HepG2 (cell line): Measurements from ENCODE around the gene GIPC3. TPM values are rescaled to one million over a fixed set of nuclear protein-coding genes. Genes with fewer than 3 reads are reported as not detected.

ENCODE experiments used
- ATAC-seq: fragments of 200-7000 bp; cut with Tn5 transposase; 3 replicates; pipeline ENCODE4 v1.9.1; 2020; ENCODE audit warnings: mild to moderate bottlenecking, moderate library complexity
- BruUV-seq: library from RNA; stranded (reverse); fragments of 400-500 nt; replicated peaks from 2 replicates; lab custom pipeline; 2021; lab: Mats Ljungman, UMichigan
- CTCF ChIA-PET: fragments of 300-600 bp; formaldehyde crosslinking; extraction: SDS; loops from one replicate; lab custom pipeline; 2021; ENCODE audit warnings: low total read pairs, inconsistent platforms, low intra/inter-chr PET ratio; lab: Yijun Ruan, JAX
- POLR2A ChIA-PET: fragments of 350-600 bp; sonication (Branson Sonifier 250); formaldehyde crosslinking; loops from one replicate; lab custom pipeline; 2020; ENCODE audit warnings: antibody characterized with exemption, inconsistent platforms; lab: Yijun Ruan, JAX
- DNase-seq: peaks from one replicate; pipeline ENCODE4 v3.0.0-alpha.2; 2015; ENCODE audit warnings: low spot score
- FAIRE-seq: peaks from 3 replicates; lab custom pipeline; 2011; peaks lifted over from hg19 to GRCh38; lab: Jason Lieb, UNC
- H2AFZ ChIP-seq: one replicate; pipeline ENCODE4 v1.6.1; 2011; ENCODE audit warnings: low read length, inconsistent platforms
- H3K27ac ChIP-seq: fragments of 300-600 bp; 3 replicates; pipeline ENCODE4 v1.8.0; 2011; ENCODE audit warnings: mixed run types, mild to moderate bottlenecking, mixed read lengths, low read length, inconsistent platforms; ENCODE audit not compliant: insufficient read depth; ENCODE audit errors: extremely low read length
- H3K27me3 ChIP-seq, 2 experiments: fragments of 200-600 bp in 1 of 2; 2 replicates in 1 of 2; 3 replicates in 1 of 2; pipeline versions ENCODE4 v1.6.0 to v1.8.0; 2011; ENCODE audit warnings: low read length in 2 of 2, mild to moderate bottlenecking in 2 of 2, moderate library complexity in 2 of 2, inconsistent platforms in 1 of 2; ENCODE audit not compliant: insufficient read depth in 2 of 2, control insufficient read depth in 1 of 2
- H3K36me3 ChIP-seq, 2 experiments: fragments of 200-600 bp in 1 of 2; replicated peaks in 1 of 2; 2 replicates in 1 of 2; 3 replicates in 1 of 2; pipeline versions ENCODE4 v1.5.1 to v1.8.0; 2011; ENCODE audit warnings: low read length in 2 of 2, inconsistent platforms in 1 of 2; ENCODE audit not compliant: insufficient read depth in 2 of 2, control insufficient read depth in 1 of 2
- H3K4me1 ChIP-seq: 2 replicates; pipeline ENCODE4 v1.5.1; 2012; ENCODE audit warnings: low read length, inconsistent platforms; ENCODE audit not compliant: insufficient read depth
- H3K4me2 ChIP-seq: 2 replicates; pipeline ENCODE4 v1.6.0; 2011; ENCODE audit warnings: low read depth, low read length, inconsistent platforms
- H3K4me3 ChIP-seq, 3 experiments: fragments of 200-600 bp in 1 of 3; sonication (generic), shearing (Covaris generic) in 1 of 3; replicated peaks in 1 of 3; 2 replicates each; pipeline ENCODE4 v1.5.1; 2011 to 2016; ENCODE audit warnings: low read length in 3 of 3, inconsistent platforms in 2 of 3, low read depth in 2 of 3, mild to moderate bottlenecking in 2 of 3, control low read depth in 1 of 3, mixed read lengths in 1 of 3; ENCODE audit not compliant: insufficient read depth in 1 of 3
- H3K79me2 ChIP-seq: one replicate; pipeline ENCODE4 v1.6.1; 2011; ENCODE audit warnings: low read length, inconsistent platforms; ENCODE audit not compliant: insufficient read depth
- H3K9ac ChIP-seq: 2 replicates; pipeline ENCODE4 v1.6.0; 2011; ENCODE audit warnings: mild to moderate bottlenecking, low read depth, low read length, inconsistent platforms; ENCODE audit not compliant: insufficient read depth
- H3K9me3 ChIP-seq: 2 replicates; pipeline ENCODE4 v1.5.1; 2012; ENCODE audit warnings: mild to moderate bottlenecking, low read length
- H4K20me1 ChIP-seq: 2 replicates; pipeline ENCODE4 v1.6.0; 2011; ENCODE audit warnings: inconsistent platforms, mild to moderate bottlenecking, low read length, moderate library complexity; ENCODE audit not compliant: insufficient read depth
- DPF2 ChIP-seq: sonication (generic); formaldehyde crosslinking; IDR thresholded peaks from 2 replicates; pipeline ENCODE4 v1.4.0; 2020; ENCODE audit warnings: mild to moderate bottlenecking, low read depth, missing genetic modification reagents, borderline replicate concordance
- DR1 ChIP-seq: sonication (generic); formaldehyde crosslinking; IDR thresholded peaks from 2 replicates; pipeline ENCODE4 v1.8.0; 2021; ENCODE audit warnings: mild to moderate bottlenecking, missing genetic modification reagents, inconsistent platforms
- FOXJ3 ChIP-seq: sonication (generic); formaldehyde crosslinking; IDR thresholded peaks from 2 replicates; pipeline ENCODE4 v1.4.0; 2020; ENCODE audit warnings: missing genetic modification reagents, mild to moderate bottlenecking, borderline replicate concordance
- FUBP1 ChIP-seq: sonication (generic); formaldehyde crosslinking; IDR thresholded peaks from 2 replicates; pipeline ENCODE4 v1.5.1; 2020; ENCODE audit warnings: missing genetic modification reagents, mild to moderate bottlenecking, borderline replicate concordance
- MATR3 ChIP-seq: sonication (generic); formaldehyde crosslinking; IDR thresholded peaks from 2 replicates; pipeline ENCODE4 v1.4.0; 2020; ENCODE audit warnings: missing genetic modification reagents
- MEF2D ChIP-seq: sonication (generic); formaldehyde crosslinking; IDR thresholded peaks from 2 replicates; pipeline ENCODE4 v1.5.1; 2020; ENCODE audit warnings: mild to moderate bottlenecking, missing genetic modification reagents
- MXI1 ChIP-seq: IDR thresholded peaks from 3 replicates; pipeline ENCODE4 v1.6.1; 2012; ENCODE audit warnings: low read depth, low read length, inconsistent platforms, borderline replicate concordance
- NAIF1 ChIP-seq: sonication (generic); formaldehyde crosslinking; IDR thresholded peaks from 2 replicates; pipeline ENCODE4 v1.5.0; 2020; ENCODE audit warnings: mild to moderate bottlenecking, missing genetic modification reagents, borderline replicate concordance
- NCOA5 ChIP-seq: sonication (generic); formaldehyde crosslinking; IDR thresholded peaks from 2 replicates; pipeline ENCODE4 v1.4.0; 2020; ENCODE audit warnings: missing genetic modification reagents
- RCOR2 ChIP-seq: IDR thresholded peaks from 2 replicates; pipeline ENCODE4 v1.6.1; 2016; ENCODE audit warnings: missing biosample characterization, missing genetic modification reagents
- THAP11 ChIP-seq: IDR thresholded peaks from 2 replicates; pipeline ENCODE4 v1.6.1; 2016; ENCODE audit warnings: missing biosample characterization, missing genetic modification reagents
- ZBTB21 ChIP-seq: sonication (generic); formaldehyde crosslinking; IDR thresholded peaks from 2 replicates; pipeline ENCODE4 v1.4.0; 2020; ENCODE audit warnings: missing genetic modification reagents
- ZNF136 ChIP-seq: sonication (generic); formaldehyde crosslinking; IDR thresholded peaks from 2 replicates; pipeline ENCODE4 v1.8.1; 2022; ENCODE audit warnings: low read depth, mild to moderate bottlenecking, moderate library complexity, missing genetic modification reagents
- ZNF496 ChIP-seq: sonication (generic); formaldehyde crosslinking; IDR thresholded peaks from 2 replicates; pipeline ENCODE4 v1.8.1; 2023; ENCODE audit warnings: mild to moderate bottlenecking, moderate library complexity, missing genetic modification reagents; ENCODE audit not compliant: insufficient replicate concordance
- ZNF546 ChIP-seq: sonication (generic); formaldehyde crosslinking; conservative IDR thresholded peaks from 2 replicates; pipeline ENCODE4 v1.8.1; 2023; ENCODE audit warnings: mild to moderate bottlenecking, missing genetic modification reagents
- ZNF567 ChIP-seq: sonication (generic); formaldehyde crosslinking; IDR thresholded peaks from 2 replicates; pipeline ENCODE4 v1.8.1; 2023; ENCODE audit warnings: mild to moderate bottlenecking, missing genetic modification reagents, borderline replicate concordance
- ZNF775 ChIP-seq: sonication (generic); formaldehyde crosslinking; IDR thresholded peaks from 2 replicates; pipeline ENCODE4 v1.4.0; 2020; ENCODE audit warnings: missing genetic modification reagents, mild to moderate bottlenecking, moderate library complexity, borderline replicate concordance
- ZNF792 ChIP-seq: IDR thresholded peaks from 2 replicates; pipeline ENCODE4 v1.6.1; 2016
- WGBS: methylation state at CpG from one replicate; pipeline ENCODE4 v1.1.6; 2017; ENCODE audit warnings: low lambda C conversion rate; 5-methylcytosine and 5-hydroxymethylcytosine counted together
- in situ Hi-C: cut with HindIII; loops from 2 replicates; pipeline ENCODE4 v1.10.0; 2017; ENCODE audit warnings: low pct_unique_long_range_greater_than_20kb; ENCODE audit not compliant: extremely low pct_ligation_motif_present
- intact Hi-C: fragments of 100-400 bp; cut with micrococcal nuclease; formaldehyde crosslinking; loops from one replicate; pipeline ENCODE4 v1.10.0; 2022; ENCODE audit not compliant: unreplicated experiment
- polyA plus RNA-seq, 8 experiments: library from polyadenylated mRNA; depleted of rRNA in 3 of 8; stranded (reverse) in 7 of 8; unstranded in 1 of 8; fragments of >200 nt; fragmentation: Illumina TruSeq in 4 of 8; extraction: Trizol in 4 of 8; gene quantifications; 2 replicates each; pipeline versions ENCODE4 v1.2.1 to v1.2.3, GENCODE V29; 2011 to 2016; ENCODE audit warnings: low read depth in 4 of 8, missing spikeins in 1 of 8, mixed read lengths in 1 of 8; ENCODE audit not compliant: insufficient read depth in 1 of 8
- total RNA-seq, 5 experiments: library from RNA; depleted of rRNA; stranded (reverse); fragments of >200 nt; fragmentation: Illumina TruSeq; extraction: Trizol; gene quantifications; 2 replicates each; pipeline ENCODE4 v1.2.3, GENCODE V29; 2016; ENCODE audit warnings: low read depth in 1 of 5
- TF ChIP-seq, protein P1 (sequence below): IDR thresholded peaks from 2 replicates; pipeline ENCODE4 v1.6.1; 2016; ENCODE audit warnings: missing biosample characterization, missing genetic modification reagents, low read depth
- TF ChIP-seq, protein P2 (sequence below): sonication (generic); formaldehyde crosslinking; IDR thresholded peaks from 2 replicates; pipeline ENCODE4 v1.5.1; 2020; ENCODE audit warnings: missing genetic modification reagents, mild to moderate bottlenecking, borderline replicate concordance

Gene GIPC3
- total and polyA plus RNA-seq, 2 of the 13 experiments (the other 11 are each of a cell fraction or from before 2014, with no cell fraction given) = 0.05 TPM; not detected in 1

DNA sequence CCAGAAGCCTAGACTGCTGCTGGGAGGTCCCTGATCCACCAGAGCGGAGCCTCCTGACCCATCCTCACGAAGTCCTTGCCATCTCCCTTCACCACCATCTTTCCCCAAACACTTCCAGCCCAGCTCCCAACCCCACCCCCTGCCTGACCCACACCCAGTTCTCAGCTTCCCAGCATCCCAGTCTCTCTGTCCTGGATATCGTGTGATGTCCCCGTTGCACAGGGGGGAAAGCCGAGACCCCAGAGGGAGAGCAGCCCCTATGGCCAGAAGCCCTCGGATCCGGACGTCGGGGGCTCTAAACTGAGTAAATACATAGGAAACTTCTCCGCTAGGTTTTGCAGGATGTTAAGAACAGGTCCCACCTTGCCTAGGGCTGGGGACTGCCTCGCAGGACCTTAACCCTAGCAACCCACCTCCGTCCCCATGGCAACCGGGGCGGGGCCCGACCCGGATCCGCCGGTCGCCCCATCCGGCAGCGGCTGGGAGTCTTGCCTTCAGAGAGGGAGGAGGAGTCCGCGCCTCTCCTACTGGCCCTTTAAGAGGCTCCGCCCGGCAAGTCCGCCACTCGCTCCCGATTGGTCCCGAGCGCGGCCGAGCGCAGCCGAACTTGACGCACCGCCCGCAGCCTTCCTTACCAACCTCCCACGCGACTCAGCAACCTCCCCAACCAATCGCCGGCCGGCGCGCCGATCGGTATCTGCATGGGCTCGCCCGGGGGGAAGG lies 13.0 kb upstream of the GIPC3 start:
- H3K27ac ChIP-seq = no peak overlapping the region
- 11% methylated on average over 8 of the region's 48 CpGs for WGBS
- FAIRE-seq = peak; percentile 81
- ChIA-PET CTCF (no interaction called here), POLR2A (no interaction called here)
- BruUV-seq = no TSS peak
- peak overlapping the region; percentile 34; the same call in 1 of the 2 replicates for H3K9ac ChIP-seq
- H3K36me3 ChIP-seq = no peaks in the 10 kb centered on the region; a peak in 1 of 5 replicates
- H3K4me1 ChIP-seq = peaks cover 41% of the 10 kb centered on the region
- peaks cover 2% of the 10 kb centered on the region for H3K79me2 ChIP-seq
- no peak overlapping the region for H2AFZ ChIP-seq
- no peaks in the 10 kb centered on the region for H3K9me3 ChIP-seq
- intact Hi-C loops (loop anchor here (5.0 kb wide), 1 partner anchor 65 kb away; the partner anchor contains the start of gene FZR1), in situ Hi-C loops (no loop called here)
- H4K20me1 ChIP-seq = peaks cover 4% of the 10 kb centered on the region
- peak; percentile 97 for DNase-seq
- ATAC-seq = peak; percentile 94
- no peaks in the 10 kb centered on the region for H3K27me3 ChIP-seq
- H3K4me3 ChIP-seq = peak overlapping the region; percentile 41 to 58 (median 47); a peak in 4 of 6 replicates
- peak overlapping the region; percentile 77 for H3K4me2 ChIP-seq
- no peak for TF ChIP-seq ZNF136 (CRISPR knock-in tag)
- no peak for TF ChIP-seq DR1
- no peak for TF ChIP-seq ZNF792
- TF ChIP-seq THAP11 (CRISPR knock-in tag) = peak; percentile 79
- TF ChIP-seq, protein P1, sequence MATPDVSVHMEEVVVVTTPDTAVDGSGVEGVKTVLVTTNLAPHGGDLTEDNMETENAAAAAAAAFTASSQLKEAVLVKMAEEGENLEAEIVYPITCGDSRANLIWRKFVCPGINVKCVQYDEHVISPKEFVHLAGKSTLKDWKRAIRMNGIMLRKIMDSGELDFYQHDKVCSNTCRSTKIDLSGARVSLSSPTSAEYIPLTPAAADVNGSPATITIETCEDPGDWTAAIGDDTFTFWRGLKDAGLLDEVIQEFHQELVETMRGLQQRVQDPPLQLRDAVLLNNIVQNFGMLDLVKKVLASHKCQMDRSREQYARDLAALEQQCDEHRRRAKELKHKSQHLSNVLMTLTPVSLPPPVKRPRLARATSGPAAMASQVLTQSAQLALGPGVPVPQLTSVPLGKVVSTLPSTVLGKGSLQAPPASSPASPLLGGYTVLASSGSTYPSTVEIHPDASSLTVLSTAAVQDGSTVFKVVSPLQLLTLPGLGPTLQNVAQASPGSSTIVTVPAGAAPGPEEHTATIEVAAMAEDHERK = peak; percentile 63; the same call in 1 of the 2 replicates
- TF ChIP-seq ZNF775 (CRISPR knock-in tag) = no peak
- no peak for TF ChIP-seq RCOR2 (CRISPR knock-in tag)
- no peak for TF ChIP-seq ZBTB21 (CRISPR knock-in tag)
- TF ChIP-seq DPF2 (CRISPR knock-in tag) = no peak
- no peak for TF ChIP-seq NAIF1 (CRISPR knock-in tag)
- no peak for TF ChIP-seq MEF2D (CRISPR knock-in tag)
- TF ChIP-seq MXI1 = peak; percentile 92; the same call in 1 of the 3 replicates
- no peak; the same call in 1 of the 2 replicates for TF ChIP-seq ZNF567 (CRISPR knock-in tag)
- TF ChIP-seq ZNF496 (CRISPR knock-in tag) = no peak
- no peak for TF ChIP-seq MATR3 (CRISPR knock-in tag)
- TF ChIP-seq ZNF546 (CRISPR knock-in tag) = no peak
- no peak for TF ChIP-seq FUBP1 (CRISPR knock-in tag)
- TF ChIP-seq NCOA5 = no peak
- TF ChIP-seq, protein P2, sequence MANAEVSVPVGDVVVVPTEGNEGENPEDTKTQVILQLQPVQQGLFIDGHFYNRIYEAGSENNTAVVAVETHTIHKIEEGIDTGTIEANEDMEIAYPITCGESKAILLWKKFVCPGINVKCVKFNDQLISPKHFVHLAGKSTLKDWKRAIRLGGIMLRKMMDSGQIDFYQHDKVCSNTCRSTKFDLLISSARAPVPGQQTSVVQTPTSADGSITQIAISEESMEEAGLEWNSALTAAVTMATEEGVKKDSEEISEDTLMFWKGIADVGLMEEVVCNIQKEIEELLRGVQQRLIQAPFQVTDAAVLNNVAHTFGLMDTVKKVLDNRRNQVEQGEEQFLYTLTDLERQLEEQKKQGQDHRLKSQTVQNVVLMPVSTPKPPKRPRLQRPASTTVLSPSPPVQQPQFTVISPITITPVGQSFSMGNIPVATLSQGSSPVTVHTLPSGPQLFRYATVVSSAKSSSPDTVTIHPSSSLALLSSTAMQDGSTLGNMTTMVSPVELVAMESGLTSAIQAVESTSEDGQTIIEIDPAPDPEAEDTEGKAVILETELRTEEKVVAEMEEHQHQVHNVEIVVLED (CRISPR knock-in tag) = peak; percentile 87
- TF ChIP-seq FOXJ3 (CRISPR knock-in tag) = no peak
